A549 (cell line): ENCODE data around the gene PBRM1. TPM values are rescaled to one million over a fixed set of nuclear protein-coding genes. Genes with fewer than 3 reads are reported as not detected.

Experiments used
- ATAC-seq, 2 experiments: fragments of 200-7000 bp in 1 of 2; fragments of >200 bp in 1 of 2; cut with Nextera tagmentation in 1 of 2; cut with Tn5 transposase in 1 of 2; 3 replicates each; pipeline versions ENCODE4 v1.8.0 to v1.9.1; 2018 to 2020; ENCODE audit warnings: mild to moderate bottlenecking in 1 of 2, moderate library complexity in 1 of 2
- CTCF ChIA-PET: fragments of 300-600 bp; sonication (Branson Sonifier 250); formaldehyde crosslinking; extraction: SDS; loops from one replicate; lab custom pipeline; 2021; ENCODE audit warnings: antibody characterized with exemption, inconsistent platforms; lab: Yijun Ruan, JAX
- POLR2A ChIA-PET: fragments of 350-600 bp; formaldehyde crosslinking; extraction: SDS; loops from one replicate; lab custom pipeline; 2021; ENCODE audit warnings: antibody characterized with exemption, inconsistent platforms; lab: Yijun Ruan, JAX
- DNase-seq, 2 experiments: peaks; one replicate each; pipeline versions ENCODE4 v3.0.0 to v3.0.0-alpha.2; 2011 to 2016; ENCODE audit warnings: low read depth in 1 of 2, low spot score in 1 of 2
- FAIRE-seq: peaks from 2 replicates; lab custom pipeline; 2011; peaks lifted over from hg19 to GRCh38; lab: Jason Lieb, UNC
- H3K27ac ChIP-seq, 2 experiments: fragments of >200 bp; sonication (Bioruptor Twin); formaldehyde crosslinking; 3 replicates each; pipeline ENCODE4 v1.5.1; 2016 to 2017
- H3K4me1 ChIP-seq: fragments of >200 bp; sonication (Bioruptor Twin); formaldehyde crosslinking; 3 replicates; pipeline ENCODE4 v1.6.1; 2016
- H3K4me2 ChIP-seq: fragments of >200 bp; sonication (Bioruptor Twin); formaldehyde crosslinking; 3 replicates; pipeline ENCODE4 v1.6.1; 2016
- H3K4me3 ChIP-seq: fragments of >200 bp; sonication (Bioruptor Twin); formaldehyde crosslinking; 3 replicates; pipeline ENCODE4 v1.5.1; 2016
- H3K9me3 ChIP-seq: fragments of >200 bp; sonication (Bioruptor Twin); formaldehyde crosslinking; 3 replicates; pipeline ENCODE4 v1.6.1; 2016
- CEBPB ChIP-seq, 2 experiments: fragments of >200 bp in 1 of 2; sonication (Bioruptor Twin) in 1 of 2; formaldehyde crosslinking in 1 of 2; IDR thresholded peaks; 2 replicates each; pipeline ENCODE4 v1.6.1; 2012 to 2016
- E2F6 ChIP-seq: IDR thresholded peaks from 2 replicates; pipeline ENCODE4 v1.6.1; 2012; ENCODE audit warnings: low read depth, borderline replicate concordance
- EHF ChIP-seq: fragments of 250-450 bp; sonication (Bioruptor Pico); IDR thresholded peaks from 2 replicates; pipeline ENCODE4 v1.5.0; 2020; ENCODE audit warnings: mild to moderate bottlenecking
- FOSB ChIP-seq: fragments of 250-450 bp; sonication (Bioruptor Pico); IDR thresholded peaks from 2 replicates; pipeline ENCODE4 v1.5.0; 2020; ENCODE audit warnings: mild to moderate bottlenecking, moderate library complexity
- FOSL2 ChIP-seq, 2 experiments: fragments of 450-650 bp in 1 of 2; fragments of >200 bp in 1 of 2; sonication (Bioruptor Twin) in 1 of 2; formaldehyde crosslinking; IDR thresholded peaks; 2 replicates each; pipeline versions ENCODE4 v1.5.0 to v1.6.1; 2016 to 2020; ENCODE audit warnings: mild to moderate bottlenecking in 1 of 2, moderate library complexity in 1 of 2
- GATA3 ChIP-seq: IDR thresholded peaks from 2 replicates; pipeline ENCODE4 v1.6.1; 2012; ENCODE audit warnings: borderline replicate concordance
- HOXA7 ChIP-seq: fragments of 250-450 bp; sonication (Bioruptor Pico); IDR thresholded peaks from 2 replicates; pipeline ENCODE4 v1.5.0; 2020; ENCODE audit warnings: mild to moderate bottlenecking, moderate library complexity
- HOXB5 ChIP-seq: fragments of 250-450 bp; sonication (Bioruptor Pico); IDR thresholded peaks from 2 replicates; pipeline ENCODE4 v1.5.0; 2020; ENCODE audit warnings: mild to moderate bottlenecking, moderate library complexity
- JUNB ChIP-seq: fragments of >200 bp; sonication (Bioruptor Twin); formaldehyde crosslinking; IDR thresholded peaks from 2 replicates; pipeline ENCODE4 v1.6.1; 2016
- KDM1A ChIP-seq: fragments of 200-600 bp; sonication (generic); IDR thresholded peaks from 2 replicates; pipeline ENCODE4 v1.6.1; 2016; ENCODE audit warnings: low read depth, mild to moderate bottlenecking
- MAZ ChIP-seq: fragments of 150-350 bp; IDR thresholded peaks from 2 replicates; pipeline ENCODE4 v1.6.1; 2014; ENCODE audit warnings: antibody characterized with exemption, low read depth, low read length, borderline replicate concordance
- NFE2L2 ChIP-seq: fragments of 150-350 bp; conservative IDR thresholded peaks from 2 replicates; pipeline ENCODE4 v1.6.1; 2014; ENCODE audit warnings: low read length
- NPAS2 ChIP-seq: fragments of 250-450 bp; sonication (Bioruptor Pico); IDR thresholded peaks from 2 replicates; pipeline ENCODE4 v1.8.0; 2022; ENCODE audit warnings: mild to moderate bottlenecking, moderate library complexity, borderline replicate concordance
- NR3C1 ChIP-seq: fragments of >200 bp; sonication (Bioruptor Twin); formaldehyde crosslinking; IDR thresholded peaks from 3 replicates; pipeline ENCODE4 v1.6.1; 2017
- POLR2AphosphoS2 ChIP-seq: conservative IDR thresholded peaks from 2 replicates; pipeline ENCODE4 v1.6.1; 2012; ENCODE audit warnings: low read length, improper control_type of control experiment, inconsistent platforms
- RAD21 ChIP-seq, 2 experiments: fragments of >200 bp in 1 of 2; sonication (Bioruptor Twin) in 1 of 2; formaldehyde crosslinking in 1 of 2; IDR thresholded peaks in 1 of 2; conservative IDR thresholded peaks in 1 of 2; 2 replicates in 1 of 2; 3 replicates in 1 of 2; pipeline ENCODE4 v1.6.1; 2012 to 2018; ENCODE audit warnings: inconsistent platforms in 1 of 2
- RARB ChIP-seq: fragments of 250-450 bp; sonication (Bioruptor Pico); IDR thresholded peaks from 2 replicates; pipeline ENCODE4 v1.8.0; 2021; ENCODE audit warnings: mild to moderate bottlenecking, moderate library complexity
- RCOR1 ChIP-seq: fragments of 150-350 bp; IDR thresholded peaks from 2 replicates; pipeline ENCODE4 v1.6.1; 2014; ENCODE audit warnings: antibody characterized with exemption, low read length, low read depth
- SREBF2 ChIP-seq: fragments of 450-650 bp; IDR thresholded peaks from 2 replicates; pipeline ENCODE4 v1.6.1; 2014; ENCODE audit warnings: mild to moderate bottlenecking, moderate library complexity
- ZC3H11A ChIP-seq: fragments of 450-650 bp; IDR thresholded peaks from 2 replicates; pipeline ENCODE4 v1.6.1; 2014; ENCODE audit warnings: antibody characterized with exemption, mild to moderate bottlenecking
- ZFP36 ChIP-seq: fragments of 450-650 bp; IDR thresholded peaks from 2 replicates; pipeline ENCODE4 v1.6.1; 2014; ENCODE audit warnings: borderline replicate concordance; ENCODE audit not compliant: partially characterized antibody
- ZNF302 ChIP-seq: fragments of 250-450 bp; sonication (Bioruptor Pico); IDR thresholded peaks from 2 replicates; pipeline ENCODE4 v1.9.0; 2021; ENCODE audit warnings: inconsistent platforms, mild to moderate bottlenecking, moderate library complexity
- ZSCAN20 ChIP-seq: fragments of 250-450 bp; sonication (Bioruptor Pico); IDR thresholded peaks from 2 replicates; pipeline ENCODE4 v1.8.0; 2022; ENCODE audit warnings: mild to moderate bottlenecking, moderate library complexity
- WGBS: methylation state at CpG from one replicate; pipeline ENCODE4 v1.1.6; 2017; ENCODE audit errors: missing lambda C conversion rate; 5-methylcytosine and 5-hydroxymethylcytosine counted together
- polyA plus RNA-seq, 4 experiments: library from polyadenylated mRNA; depleted of rRNA in 3 of 4; stranded (reverse); fragments of >200 nt; fragmentation: RNase III in 1 of 4; extraction: RNeasy Plus Mini Kit Qiagen cat#74134 plus additional on column Dnase treatment in 1 of 4; gene quantifications; 2 replicates in 3 of 4; 3 replicates in 1 of 4; pipeline ENCODE4 v1.2.3, GENCODE V29; 2011 to 2017
- TF ChIP-seq, protein P1 (sequence below): fragments of >200 bp; sonication (Bioruptor Twin); formaldehyde crosslinking; IDR thresholded peaks from 3 replicates; pipeline ENCODE4 v1.6.1; 2016
- TF ChIP-seq, protein P2 (sequence below): fragments of 250-450 bp; sonication (Bioruptor Pico); IDR thresholded peaks from 2 replicates; pipeline ENCODE4 v1.5.0; 2020; ENCODE audit warnings: low read depth, mild to moderate bottlenecking, moderate library complexity

PBRM1 gene
- polyA plus RNA-seq, 2 of the 4 experiments (the other 2 are of a cell fraction), result 15.0 to 21.6 TPM

DNA sequence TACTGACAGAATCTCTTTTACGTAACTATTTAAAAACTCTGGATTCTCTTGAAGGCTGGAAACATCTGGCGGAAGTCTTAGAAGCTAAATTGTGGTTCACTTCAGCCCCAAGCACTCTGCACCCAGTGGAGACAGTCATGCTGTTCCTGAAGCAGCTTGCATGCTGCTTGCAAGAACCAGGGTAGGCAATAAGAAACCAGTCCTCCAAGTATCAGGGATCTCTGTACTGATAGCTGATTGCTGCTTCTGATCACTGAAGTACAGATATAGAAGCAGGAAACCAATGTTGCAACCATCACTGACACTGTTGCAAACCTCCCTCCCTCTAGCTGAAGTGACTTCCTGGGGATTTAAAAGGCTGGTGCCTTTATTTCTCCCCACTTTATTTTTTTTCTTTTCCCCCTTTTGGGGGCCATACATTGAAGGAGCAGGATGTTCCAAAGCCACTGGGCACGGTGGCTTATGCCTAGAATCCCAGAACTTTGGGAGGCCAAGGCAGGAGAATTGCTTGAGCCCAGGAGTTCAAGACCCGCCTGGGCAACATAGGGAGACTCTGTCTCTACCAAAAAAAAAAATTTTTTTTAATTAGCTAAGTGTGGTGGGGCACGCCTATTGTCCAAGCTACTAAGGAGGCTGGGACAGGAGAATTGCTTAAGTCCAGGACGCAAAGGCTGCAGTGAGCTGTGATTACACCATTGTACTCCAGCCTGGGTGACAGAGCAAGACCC lies 35.5 kb upstream of the PBRM1 start:
- Histone ChIP-seq H3K4me3 (no peak overlapping the region), H3K27ac (no peak overlapping the region), H3K4me2 (no peak overlapping the region), H3K9me3 (no peaks in the 10 kb centered on the region), H3K4me1 (no peaks in the 10 kb centered on the region)
- TF ChIP-seq POLR2AphosphoS2 (no peak), FOSL2 (IDR thresholded peaks at IDR 0.05) (no peak), FOSL2 (CRISPR knock-in tag; IDR thresholded peaks at IDR 0.05) (no peak), RCOR1 (no peak), MAZ (no peak), KDM1A (no peak), NR3C1 (no peak), EHF (CRISPR knock-in tag) (no peak), JUNB (no peak), ZC3H11A (no peak), HOXA7 (CRISPR knock-in tag) (no peak)
- TF ChIP-seq, protein P1, sequence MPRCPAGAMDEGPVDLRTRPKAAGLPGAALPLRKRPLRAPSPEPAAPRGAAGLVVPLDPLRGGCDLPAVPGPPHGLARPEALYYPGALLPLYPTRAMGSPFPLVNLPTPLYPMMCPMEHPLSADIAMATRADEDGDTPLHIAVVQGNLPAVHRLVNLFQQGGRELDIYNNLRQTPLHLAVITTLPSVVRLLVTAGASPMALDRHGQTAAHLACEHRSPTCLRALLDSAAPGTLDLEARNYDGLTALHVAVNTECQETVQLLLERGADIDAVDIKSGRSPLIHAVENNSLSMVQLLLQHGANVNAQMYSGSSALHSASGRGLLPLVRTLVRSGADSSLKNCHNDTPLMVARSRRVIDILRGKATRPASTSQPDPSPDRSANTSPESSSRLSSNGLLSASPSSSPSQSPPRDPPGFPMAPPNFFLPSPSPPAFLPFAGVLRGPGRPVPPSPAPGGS, result no peak
- ATAC-seq (no peak), DNase-seq (no peak), FAIRE-seq (no peak)
- POLR2A ChIA-PET, result interaction anchor here (0.7 kb wide), 1 partner anchor 9 kb away, joined by 4 read pairs; no protein-coding TSS in a partner anchor
- WGBS, result 89% methylated on average over 6 of the region's 6 CpGs
- CTCF ChIA-PET, result no interaction called here

DNA sequence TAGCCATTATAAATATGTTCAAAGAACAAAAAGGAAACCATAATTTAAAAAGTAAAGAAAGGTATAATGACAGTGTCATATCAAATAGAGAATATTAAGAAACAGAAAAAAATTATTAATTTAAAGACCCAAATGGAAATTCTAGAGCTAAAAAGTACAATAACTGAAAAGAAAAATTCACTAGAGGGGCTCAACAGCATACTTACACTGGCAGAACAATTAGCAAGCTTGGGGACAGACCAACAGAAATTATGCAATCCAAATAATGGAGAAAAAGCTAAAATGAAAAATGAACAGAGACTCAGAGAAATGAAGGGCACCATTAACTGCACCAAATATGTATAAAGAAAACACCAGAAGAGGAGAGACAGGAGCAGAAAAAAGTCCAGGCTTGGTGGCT lies 33.9 kb upstream of the PBRM1 start:
- Histone ChIP-seq H3K9me3 (no peaks in the 10 kb centered on the region), H3K4me1 (no peaks in the 10 kb centered on the region), H3K4me3 (no peak overlapping the region), H3K27ac (no peak overlapping the region), H3K4me2 (no peak overlapping the region)
- no peak for TF ChIP-seq SREBF2
- no peak for TF ChIP-seq ZSCAN20 (CRISPR knock-in tag)
- TF ChIP-seq, protein P2, sequence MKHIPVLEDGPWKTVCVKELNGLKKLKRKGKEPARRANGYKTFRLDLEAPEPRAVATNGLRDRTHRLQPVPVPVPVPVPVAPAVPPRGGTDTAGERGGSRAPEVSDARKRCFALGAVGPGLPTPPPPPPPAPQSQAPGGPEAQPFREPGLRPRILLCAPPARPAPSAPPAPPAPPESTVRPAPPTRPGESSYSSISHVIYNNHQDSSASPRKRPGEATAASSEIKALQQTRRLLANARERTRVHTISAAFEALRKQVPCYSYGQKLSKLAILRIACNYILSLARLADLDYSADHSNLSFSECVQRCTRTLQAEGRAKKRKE, result no peak
- no peak for TF ChIP-seq HOXB5 (CRISPR knock-in tag)
- TF ChIP-seq E2F6, result no peak
- TF ChIP-seq ZFP36, result no peak
- no peak for TF ChIP-seq ZNF302 (CRISPR knock-in tag)
- no peak for TF ChIP-seq FOSB (CRISPR knock-in tag)
- TF ChIP-seq RAD21 (conservative IDR thresholded peaks at IDR 0.05 in 1 of 2, IDR thresholded peaks at IDR 0.05 in 1 of 2), result no peak
- TF ChIP-seq NPAS2, result no peak
- no peak for TF ChIP-seq NFE2L2
- TF ChIP-seq GATA3, result no peak
- no peak for TF ChIP-seq RARB (CRISPR knock-in tag)
- TF ChIP-seq CEBPB (IDR thresholded peaks at IDR 0.05), result no peak
- ATAC-seq (no peak), DNase-seq (no peak), FAIRE-seq (no peak)
- ChIA-PET CTCF (no interaction called here), POLR2A (interaction anchor here (1.1 kb wide), 1 partner anchor 14 kb away, joined by 3 read pairs; the partner anchor contains the start of genes GLT8D1 and SPCS1)
